ENCODE data around the gene MAP3K19.
"Not testable (repeated sequence)": the region's sequence is repeated elsewhere in the genome, so short reads cannot be mapped to it uniquely, and the experiment has no call there.

The MAP3K19 gene

GRCh38 chr2:134985061-134985460, 62.2 kb downstream of the MAP3K19 start:
- peaks cover 9% of the 10 kb centered on the region for H3K4me1 Mint-ChIP-seq (ENCODE audit: low read depth)
- no peak overlapping the region for H3K4me3 Mint-ChIP-seq
- no peaks in the 10 kb centered on the region for H3K9me3 Mint-ChIP-seq
- H3K36me3 Mint-ChIP-seq (ENCODE audit: low read depth), result no peaks in the 10 kb centered on the region
- H3K27me3 Mint-ChIP-seq, result no peaks in the 10 kb centered on the region
- no peak overlapping the region for H3K27ac Mint-ChIP-seq
- intact Hi-C loops (cut with micrococcal nuclease), result no loop called here

GRCh38 chr2:134982603-134983002, 64.6 kb downstream of the MAP3K19 start:
- Mint-ChIP-seq H3K4me1 (ENCODE audit: low read depth) (peaks cover 9% of the 10 kb centered on the region), H3K27ac (no peak overlapping the region), H3K9me3 (no peaks in the 10 kb centered on the region), H3K27me3 (no peaks in the 10 kb centered on the region), H3K36me3 (ENCODE audit: low read depth) (no peaks in the 10 kb centered on the region), H3K4me3 (no peak overlapping the region)
- intact Hi-C loops (cut with micrococcal nuclease), result no loop called here

DNA sequence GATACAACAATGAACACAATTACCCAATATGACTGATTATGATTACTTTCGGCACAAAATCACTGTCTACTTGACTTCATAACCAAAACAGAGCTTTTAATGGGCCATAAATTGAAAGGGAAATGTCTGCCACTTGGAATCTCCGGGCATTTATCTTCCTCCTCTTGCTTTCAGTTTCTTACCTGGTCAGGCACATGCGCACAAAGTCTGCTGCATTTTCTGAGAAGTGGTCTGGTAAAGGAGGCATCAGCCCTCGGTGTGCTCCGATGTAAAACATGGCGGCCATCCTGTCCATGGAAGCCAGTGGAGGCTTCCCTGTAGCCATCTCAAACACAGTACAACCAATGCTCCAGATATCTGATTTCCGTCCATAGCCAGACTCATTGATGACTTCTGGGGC, 66.6 kb downstream of the MAP3K19 start:
- Mint-ChIP-seq H3K36me3 (ENCODE audit: low read depth) (no peaks in the 10 kb centered on the region), H3K27me3 (no peaks in the 10 kb centered on the region), H3K27ac (no peak overlapping the region), H3K4me1 (ENCODE audit: low read depth) (peaks cover 9% of the 10 kb centered on the region), H3K9me3 (no peaks in the 10 kb centered on the region), H3K4me3 (no peak overlapping the region)
- intact Hi-C loops (cut with micrococcal nuclease), result no loop called here

GRCh38 chr2:134979221-134979620, 68.0 kb downstream of the MAP3K19 start:
- H3K4me1 Mint-ChIP-seq (ENCODE audit: low read depth), result peaks cover 9% of the 10 kb centered on the region
- no peaks in the 10 kb centered on the region for H3K27me3 Mint-ChIP-seq
- peaks cover 11% of the 10 kb centered on the region for H3K9me3 Mint-ChIP-seq
- no peak overlapping the region for H3K27ac Mint-ChIP-seq
- no peak overlapping the region for H3K4me3 Mint-ChIP-seq
- intact Hi-C loops (cut with micrococcal nuclease), result no loop called here
- H3K36me3 Mint-ChIP-seq (ENCODE audit: low read depth), result no peaks in the 10 kb centered on the region

GRCh38 chr2:134977104-134977503, 70.1 kb downstream of the MAP3K19 start:
- H3K4me1 Mint-ChIP-seq (ENCODE audit: low read depth); H3K4me3 Mint-ChIP-seq; intact Hi-C loops (cut with micrococcal nuclease); H3K27me3 Mint-ChIP-seq; H3K27ac Mint-ChIP-seq; H3K36me3 Mint-ChIP-seq (ENCODE audit: low read depth): not testable (repeated sequence)
- H3K9me3 Mint-ChIP-seq, result peaks cover 26% of the 10 kb centered on the region

DNA sequence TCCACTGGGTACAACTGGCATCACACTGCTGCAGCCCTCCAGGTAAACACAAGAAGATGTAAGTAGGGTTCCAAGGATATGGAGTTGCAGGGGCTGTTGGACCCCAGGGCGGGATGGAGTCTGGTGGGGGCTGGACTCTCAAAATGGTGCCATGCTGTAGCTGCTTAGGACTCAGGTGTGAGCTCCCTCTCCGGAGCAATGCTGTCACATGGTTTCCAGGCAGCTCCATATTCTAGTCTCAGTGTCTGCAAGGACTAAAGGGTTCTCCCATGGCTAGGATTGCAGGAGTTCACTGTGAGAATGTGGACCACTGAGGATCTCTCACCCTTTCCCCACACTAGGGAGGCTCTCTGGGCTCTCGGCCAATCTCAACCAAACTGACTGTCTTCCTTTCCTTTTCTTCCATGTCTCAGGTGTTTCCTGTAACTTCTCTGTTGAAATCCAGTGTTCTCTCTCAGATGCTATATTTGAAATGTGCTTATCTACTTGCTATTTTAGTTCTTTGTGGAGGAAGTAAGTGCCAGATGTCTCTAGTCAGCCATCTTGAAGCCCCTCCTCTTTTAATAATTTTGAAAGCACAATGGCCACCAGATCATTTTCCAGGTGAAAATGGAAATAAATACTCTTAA, 71.1 kb downstream of the MAP3K19 start:
- Mint-ChIP-seq H3K9me3 (peaks cover 35% of the 10 kb centered on the region), H3K36me3 (ENCODE audit: low read depth) (no peaks in the 10 kb centered on the region), H3K4me3 (no peak overlapping the region), H3K4me1 (ENCODE audit: low read depth) (no peaks in the 10 kb centered on the region), H3K27me3 (no peaks in the 10 kb centered on the region), H3K27ac (no peak overlapping the region)
- intact Hi-C loops (cut with micrococcal nuclease), result no loop called here

- no peaks in the 10 kb centered on the region for H3K27me3 Mint-ChIP-seq
- H3K4me1 Mint-ChIP-seq (ENCODE audit: low read depth), result no peaks in the 10 kb centered on the region
- no peaks in the 10 kb centered on the region for H3K36me3 Mint-ChIP-seq (ENCODE audit: low read depth)
- H3K9me3 Mint-ChIP-seq, result peaks cover 39% of the 10 kb centered on the region
- no peak overlapping the region for H3K4me3 Mint-ChIP-seq
- intact Hi-C loops (cut with micrococcal nuclease), result no loop called here
- no peak overlapping the region for H3K27ac Mint-ChIP-seq
Measured at GRCh38 chr2:134975281-134976009, 71.8 kb downstream of the MAP3K19 start.

- H3K27me3 Mint-ChIP-seq, result no peaks in the 10 kb centered on the region
Measured at GRCh38 chr2:134973241-134974138, 73.8 kb downstream of the MAP3K19 start.

DNA sequence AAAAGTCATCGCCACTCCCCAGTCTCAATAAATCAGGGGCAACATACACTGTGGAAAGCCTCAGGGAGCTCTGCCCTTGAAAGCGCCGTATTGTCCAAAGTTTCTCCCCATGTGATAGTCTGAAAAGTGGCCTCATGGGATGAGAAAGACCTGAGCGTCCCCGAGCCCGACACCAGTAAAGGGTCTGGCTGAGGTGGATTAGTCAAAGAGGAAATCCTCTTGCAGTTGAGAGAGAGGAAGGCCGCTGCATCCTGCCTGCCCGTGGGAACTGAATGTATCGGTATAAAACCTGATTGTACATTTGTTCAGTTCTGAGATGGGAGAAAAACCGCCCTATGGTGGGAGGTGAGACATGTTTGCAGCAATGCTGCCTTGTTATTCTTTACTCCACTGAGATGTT, 80.1 kb downstream of the MAP3K19 start:
- H3K9me3 Mint-ChIP-seq, result peaks cover 20% of the 10 kb centered on the region
- H3K4me3 Mint-ChIP-seq; intact Hi-C loops (cut with micrococcal nuclease); H3K36me3 Mint-ChIP-seq (ENCODE audit: low read depth); H3K27ac Mint-ChIP-seq; H3K27me3 Mint-ChIP-seq; H3K4me1 Mint-ChIP-seq (ENCODE audit: low read depth): not testable (repeated sequence)

More at GRCh38 chr2:134973241-134974138, 73.8 kb downstream of the MAP3K19 start:
- Mint-ChIP-seq H3K27ac (no peak overlapping the region), H3K9me3 (peaks cover 46% of the 10 kb centered on the region), H3K4me3 (no peak overlapping the region), H3K4me1 (ENCODE audit: low read depth) (no peaks in the 10 kb centered on the region), H3K36me3 (ENCODE audit: low read depth) (no peaks in the 10 kb centered on the region)
- intact Hi-C loops (cut with micrococcal nuclease), result no loop called here

DNA sequence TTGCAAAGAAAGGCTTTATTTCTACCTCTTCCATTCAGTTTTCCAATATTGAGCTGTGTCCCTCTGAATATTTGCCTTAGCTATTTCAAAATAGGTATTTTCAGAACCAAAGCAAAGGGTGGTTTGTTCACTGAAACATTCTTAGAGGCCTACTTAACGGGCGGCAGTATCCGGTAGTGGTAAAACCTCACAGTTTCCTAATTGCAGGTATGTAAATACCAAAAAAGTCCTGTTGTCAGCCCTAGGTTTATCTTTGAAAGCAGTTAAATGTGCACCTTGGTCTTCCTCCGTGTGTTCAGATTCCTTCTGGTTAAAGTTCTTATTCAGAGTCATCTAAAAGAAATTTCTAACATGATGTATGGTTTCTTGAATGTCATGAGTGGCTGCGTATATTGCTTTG, 89.8 kb downstream of the MAP3K19 start:
- H3K9me3 Mint-ChIP-seq, result no peaks in the 10 kb centered on the region
- H3K4me1 Mint-ChIP-seq (ENCODE audit: low read depth), result peaks cover 14% of the 10 kb centered on the region
- peaks cover 30% of the 10 kb centered on the region for H3K36me3 Mint-ChIP-seq (ENCODE audit: low read depth)
- intact Hi-C loops (cut with micrococcal nuclease), result loop anchor here (5.0 kb wide), 1 partner anchor 35 kb away; no protein-coding TSS in a partner anchor
- no peaks in the 10 kb centered on the region for H3K27me3 Mint-ChIP-seq
- H3K4me3 Mint-ChIP-seq, result no peak overlapping the region
- H3K27ac Mint-ChIP-seq, result no peak overlapping the region

GRCh38 chr2:134955744-134956143, 91.5 kb downstream of the MAP3K19 start:
- H3K36me3 Mint-ChIP-seq (ENCODE audit: low read depth), result peaks cover 40% of the 10 kb centered on the region
- intact Hi-C loops (cut with micrococcal nuclease), result loop anchor here (5.0 kb wide), 1 partner anchor 33 kb away; no protein-coding TSS in a partner anchor
- no peak overlapping the region for H3K27ac Mint-ChIP-seq

GRCh38 chr2:134954065-134954464, 93.2 kb downstream of the MAP3K19 start:
- Mint-ChIP-seq H3K36me3 (ENCODE audit: low read depth) (peaks cover 56% of the 10 kb centered on the region), H3K4me1 (ENCODE audit: low read depth) (peaks cover 29% of the 10 kb centered on the region), H3K27ac (peak overlapping the region; percentile 56), H3K9me3 (no peaks in the 10 kb centered on the region), H3K27me3 (no peaks in the 10 kb centered on the region), H3K4me3 (no peak overlapping the region)
- intact Hi-C loops (cut with micrococcal nuclease), result no loop called here

More at GRCh38 chr2:134955744-134956143, 91.5 kb downstream of the MAP3K19 start:
- Mint-ChIP-seq H3K9me3 (no peaks in the 10 kb centered on the region), H3K4me3 (no peak overlapping the region), H3K27me3 (no peaks in the 10 kb centered on the region), H3K4me1 (ENCODE audit: low read depth) (peaks cover 22% of the 10 kb centered on the region)

DNA sequence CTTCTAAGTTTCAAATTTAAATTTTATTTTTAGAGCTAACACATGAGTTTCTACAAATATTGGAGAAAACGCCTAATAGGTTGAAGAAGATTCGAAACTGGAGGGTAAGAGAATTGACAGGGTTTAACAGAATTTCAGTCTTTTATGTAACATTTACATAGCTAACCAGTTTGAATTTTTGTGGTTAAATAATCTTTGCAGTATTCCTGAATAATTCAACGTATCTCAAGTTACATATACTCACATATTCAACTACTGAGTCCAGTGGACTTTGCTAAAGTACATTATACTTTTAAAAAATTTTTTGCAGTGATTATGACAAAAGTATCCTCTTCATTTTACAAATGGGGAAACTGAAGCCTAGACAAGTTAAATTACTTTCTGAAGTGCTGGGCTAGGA, 94.6 kb downstream of the MAP3K19 start:
- no peak overlapping the region for H3K4me3 Mint-ChIP-seq
- H3K4me1 Mint-ChIP-seq (ENCODE audit: low read depth), result peaks cover 29% of the 10 kb centered on the region
- intact Hi-C loops (cut with micrococcal nuclease), result no loop called here
- no peaks in the 10 kb centered on the region for H3K9me3 Mint-ChIP-seq
- H3K36me3 Mint-ChIP-seq (ENCODE audit: low read depth), result peaks cover 71% of the 10 kb centered on the region
- H3K27ac Mint-ChIP-seq, result no peak overlapping the region
- no peaks in the 10 kb centered on the region for H3K27me3 Mint-ChIP-seq

DNA sequence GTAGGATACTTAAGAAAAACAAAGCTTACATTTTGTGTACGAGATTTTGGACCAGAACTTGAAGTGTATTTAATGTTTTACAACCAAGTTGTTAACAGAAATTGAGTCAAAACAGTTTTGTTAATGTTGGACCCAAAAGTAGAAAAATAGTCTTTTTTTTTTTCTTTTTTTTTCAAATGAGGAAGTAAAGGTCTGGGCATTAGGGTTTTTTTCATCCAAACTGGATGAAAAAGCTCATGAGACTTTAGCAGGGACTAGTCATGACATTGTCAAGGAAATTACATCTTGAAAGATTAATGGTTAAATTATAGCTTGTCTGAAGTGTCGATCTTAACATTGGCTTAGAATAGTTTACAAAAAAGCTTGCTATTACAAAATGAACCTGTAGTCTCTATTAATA, 96.4 kb downstream of the MAP3K19 start:
- Mint-ChIP-seq H3K4me3 (no peak overlapping the region), H3K36me3 (ENCODE audit: low read depth) (peaks cover 86% of the 10 kb centered on the region), H3K27ac (no peak overlapping the region), H3K9me3 (no peaks in the 10 kb centered on the region), H3K27me3 (no peaks in the 10 kb centered on the region), H3K4me1 (ENCODE audit: low read depth) (peaks cover 29% of the 10 kb centered on the region)
- intact Hi-C loops (cut with micrococcal nuclease), result no loop called here

Data from dendritic cell treated with granulocyte-macrophage colony-stimulating factor and Interleukin-4, amounts not matched to agents 40 ng/mL and 50 ng/mL, for 4 days (primary cell).